HFFc6 (cell line): Measurements from ENCODE around the gene TFAP2B. TPM values are rescaled to one million over a fixed set of nuclear protein-coding genes. Genes with fewer than 3 reads are reported as not detected.

Experiments
- DNase-seq: peaks from one replicate; pipeline ENCODE4 v3.0.0-alpha.2; 2018
- H3K27ac Mint-ChIP-seq: 2 replicates; pipeline ENCODE4 v1.8.0; 2020; ENCODE audit warnings: mild to moderate bottlenecking, mixed read lengths
- H3K27me3 Mint-ChIP-seq: 2 replicates; pipeline ENCODE4 v1.8.0; 2021; ENCODE audit warnings: mild to moderate bottlenecking, moderate library complexity, mixed read lengths; ENCODE audit not compliant: insufficient read depth
- H3K36me3 Mint-ChIP-seq: 2 replicates; pipeline ENCODE4 v1.8.0; 2021; ENCODE audit warnings: low read depth, mixed read lengths
- H3K4me1 Mint-ChIP-seq: 2 replicates; pipeline ENCODE4 v1.8.0; 2020; ENCODE audit warnings: low read depth, mixed read lengths
- H3K4me3 Mint-ChIP-seq: 2 replicates; pipeline ENCODE4 v1.8.0; 2020; ENCODE audit warnings: mild to moderate bottlenecking, moderate library complexity, mixed read lengths
- H3K9me3 Mint-ChIP-seq: 2 replicates; pipeline ENCODE4 v1.8.0; 2020; ENCODE audit warnings: mild to moderate bottlenecking, mixed read lengths
- CTCF ChIP-seq: fragments of 200-600 bp; sonication (generic); IDR thresholded peaks from 2 replicates; pipeline ENCODE4 v1.5.0; 2021; ENCODE audit warnings: antibody characterized with exemption, mild to moderate bottlenecking
- total RNA-seq, 6 experiments: library from RNA; stranded (reverse); fragmentation: NEBNext Ultra II Directional; extraction: Animal tissue kit (Norgen Biotek cat#: 25700); gene quantifications; 2 replicates in 1 of 6; 3 replicates in 5 of 6; pipeline ENCODE4 v1.2.3, GENCODE V29; 2021

TFAP2B gene
- total RNA-seq, 6 experiments from 2014 or later, result not detected

GRCh38 chr6:50843842-50844241 lies 25.2 kb downstream of the TFAP2B start:
- TF ChIP-seq CTCF, result no peak
- no peaks in the 10 kb centered on the region for H3K36me3 Mint-ChIP-seq
- no peak for DNase-seq
- peaks cover 36% of the 10 kb centered on the region for H3K27me3 Mint-ChIP-seq
- no peak overlapping the region for H3K4me3 Mint-ChIP-seq
- H3K9me3 Mint-ChIP-seq, result no peaks in the 10 kb centered on the region
- H3K4me1 Mint-ChIP-seq, result no peaks in the 10 kb centered on the region
- no peak overlapping the region for H3K27ac Mint-ChIP-seq

- Mint-ChIP-seq H3K9me3 (no peaks in the 10 kb centered on the region), H3K4me3 (no peak overlapping the region), H3K36me3 (no peaks in the 10 kb centered on the region), H3K27me3 (peaks cover 32% of the 10 kb centered on the region), H3K4me1 (no peaks in the 10 kb centered on the region), H3K27ac (no peak overlapping the region)
- no peak for TF ChIP-seq CTCF
- no peak for DNase-seq
Observed at GRCh38 chr6:50845499-50846143, 26.9 kb downstream of the TFAP2B start.

GRCh38 chr6:50846144-50846851 lies 27.6 kb downstream of the TFAP2B start:
- Mint-ChIP-seq H3K4me3 (no peak overlapping the region), H3K27me3 (peaks cover 28% of the 10 kb centered on the region)

GRCh38 chr6:50846852-50847155 lies 28.1 kb downstream of the TFAP2B start:
- H3K27ac Mint-ChIP-seq, result no peak overlapping the region

More at GRCh38 chr6:50846144-50846851, 27.6 kb downstream of the TFAP2B start:
- Mint-ChIP-seq H3K9me3 (no peaks in the 10 kb centered on the region), H3K36me3 (no peaks in the 10 kb centered on the region), H3K27ac (no peak overlapping the region), H3K4me1 (no peaks in the 10 kb centered on the region)
- no peak for TF ChIP-seq CTCF
- no peak for DNase-seq

GRCh38 chr6:50847890-50848594 lies 29.4 kb downstream of the TFAP2B start:
- no peaks in the 10 kb centered on the region for H3K36me3 Mint-ChIP-seq
- H3K9me3 Mint-ChIP-seq, result no peaks in the 10 kb centered on the region
- no peaks in the 10 kb centered on the region for H3K4me1 Mint-ChIP-seq
- DNase-seq, result no peak
- H3K27me3 Mint-ChIP-seq, result peaks cover 25% of the 10 kb centered on the region
- no peak overlapping the region for H3K27ac Mint-ChIP-seq
- H3K4me3 Mint-ChIP-seq, result no peak overlapping the region
- no peak for TF ChIP-seq CTCF

More at GRCh38 chr6:50846852-50847155, 28.1 kb downstream of the TFAP2B start:
- no peak for DNase-seq
- Mint-ChIP-seq H3K27me3 (peaks cover 28% of the 10 kb centered on the region), H3K36me3 (no peaks in the 10 kb centered on the region), H3K9me3 (no peaks in the 10 kb centered on the region), H3K4me1 (no peaks in the 10 kb centered on the region), H3K4me3 (no peak overlapping the region)
- TF ChIP-seq CTCF, result no peak
